Measurements from ENCODE around the gene TNRC6A.

DNA sequence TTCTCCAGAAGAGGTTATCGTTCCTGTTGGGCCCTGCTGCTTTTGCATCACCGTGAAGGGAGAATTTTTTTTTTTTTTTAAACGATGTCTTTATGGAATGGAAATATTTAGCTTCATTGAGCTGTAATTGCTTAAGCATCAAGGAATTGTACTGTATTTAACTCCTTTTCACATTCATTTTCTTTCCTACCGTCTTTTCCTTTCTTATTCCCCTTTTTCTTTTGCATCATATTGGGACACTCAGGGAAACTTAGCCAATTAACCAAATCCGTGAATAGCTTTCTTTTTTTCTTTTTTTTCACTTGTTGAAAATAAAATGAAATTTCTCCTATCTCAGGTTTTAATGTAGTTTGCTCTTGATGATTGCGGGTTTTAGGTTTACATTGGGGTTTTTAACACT, 1.5 kb downstream of the TNRC6A start:
- TF ChIP-seq, protein P1, sequence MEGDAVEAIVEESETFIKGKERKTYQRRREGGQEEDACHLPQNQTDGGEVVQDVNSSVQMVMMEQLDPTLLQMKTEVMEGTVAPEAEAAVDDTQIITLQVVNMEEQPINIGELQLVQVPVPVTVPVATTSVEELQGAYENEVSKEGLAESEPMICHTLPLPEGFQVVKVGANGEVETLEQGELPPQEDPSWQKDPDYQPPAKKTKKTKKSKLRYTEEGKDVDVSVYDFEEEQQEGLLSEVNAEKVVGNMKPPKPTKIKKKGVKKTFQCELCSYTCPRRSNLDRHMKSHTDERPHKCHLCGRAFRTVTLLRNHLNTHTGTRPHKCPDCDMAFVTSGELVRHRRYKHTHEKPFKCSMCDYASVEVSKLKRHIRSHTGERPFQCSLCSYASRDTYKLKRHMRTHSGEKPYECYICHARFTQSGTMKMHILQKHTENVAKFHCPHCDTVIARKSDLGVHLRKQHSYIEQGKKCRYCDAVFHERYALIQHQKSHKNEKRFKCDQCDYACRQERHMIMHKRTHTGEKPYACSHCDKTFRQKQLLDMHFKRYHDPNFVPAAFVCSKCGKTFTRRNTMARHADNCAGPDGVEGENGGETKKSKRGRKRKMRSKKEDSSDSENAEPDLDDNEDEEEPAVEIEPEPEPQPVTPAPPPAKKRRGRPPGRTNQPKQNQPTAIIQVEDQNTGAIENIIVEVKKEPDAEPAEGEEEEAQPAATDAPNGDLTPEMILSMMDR (conservative IDR thresholded peaks at IDR 0.05; ENCODE audit: low read depth, low read length), result no peak
- no peak for TF ChIP-seq EZH2 (IDR thresholded peaks at IDR 0.05; ENCODE audit: low read length, unreplicated experiment)

Measured in PC-3 (cell line).